Stimulated activated CD4-positive, alpha-beta T cell treated with anti-CD3 and anti-CD28 coated beads, Interleukin-12 subunit alpha, Interleukin-12 subunit beta, amount 100 ng/mL, for 24 hours (primary cell): ENCODE results near the gene SOX9.

Experiments used
- DNase-seq, 2 experiments: peaks; one replicate each; pipeline ENCODE4 v3.0.0-alpha.2; 2020; ENCODE audit warnings: low read depth in 2 of 2

Gene SOX9

DNA sequence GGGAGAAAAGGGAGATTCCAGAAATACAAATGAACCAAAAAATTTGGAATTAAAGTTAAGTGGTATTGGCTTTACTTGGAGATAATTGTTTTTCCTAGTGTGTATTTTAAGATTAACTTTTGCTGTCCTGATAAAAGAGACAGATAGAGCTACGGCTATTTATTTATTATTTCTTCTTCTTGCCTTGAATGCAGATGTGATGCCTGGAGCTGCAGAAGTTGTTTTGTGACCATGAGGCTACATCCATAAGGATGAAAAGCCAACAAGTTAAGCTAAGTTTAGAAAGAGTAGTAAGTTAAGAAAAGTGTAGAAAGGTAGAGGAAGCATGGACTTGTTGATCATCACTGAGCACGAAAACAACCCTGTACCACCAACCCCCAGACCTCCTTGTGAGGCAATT lies 41.7 kb downstream of the SOX9 start:
- DNase-seq = no peak

DNA sequence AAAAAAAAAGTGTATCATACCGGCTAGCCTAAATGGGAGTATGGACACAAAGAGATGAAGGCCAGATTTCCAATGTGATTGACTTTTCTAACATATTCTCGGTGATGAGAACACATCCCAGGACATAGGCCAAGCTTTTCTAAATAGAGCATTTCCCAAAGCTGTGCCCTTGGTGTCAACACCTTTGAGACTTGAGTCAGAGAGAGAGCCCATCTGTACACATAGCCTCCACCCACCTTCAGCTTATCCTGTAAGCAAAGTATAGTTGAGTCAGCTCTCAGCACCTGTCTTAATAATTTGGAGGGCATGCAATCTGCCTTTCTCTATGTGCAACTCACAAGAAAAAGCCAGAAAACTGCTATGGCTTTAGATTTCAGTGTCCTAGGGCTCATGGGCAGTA lies 42.7 kb downstream of the SOX9 start:
- DNase-seq = no peak

DNA sequence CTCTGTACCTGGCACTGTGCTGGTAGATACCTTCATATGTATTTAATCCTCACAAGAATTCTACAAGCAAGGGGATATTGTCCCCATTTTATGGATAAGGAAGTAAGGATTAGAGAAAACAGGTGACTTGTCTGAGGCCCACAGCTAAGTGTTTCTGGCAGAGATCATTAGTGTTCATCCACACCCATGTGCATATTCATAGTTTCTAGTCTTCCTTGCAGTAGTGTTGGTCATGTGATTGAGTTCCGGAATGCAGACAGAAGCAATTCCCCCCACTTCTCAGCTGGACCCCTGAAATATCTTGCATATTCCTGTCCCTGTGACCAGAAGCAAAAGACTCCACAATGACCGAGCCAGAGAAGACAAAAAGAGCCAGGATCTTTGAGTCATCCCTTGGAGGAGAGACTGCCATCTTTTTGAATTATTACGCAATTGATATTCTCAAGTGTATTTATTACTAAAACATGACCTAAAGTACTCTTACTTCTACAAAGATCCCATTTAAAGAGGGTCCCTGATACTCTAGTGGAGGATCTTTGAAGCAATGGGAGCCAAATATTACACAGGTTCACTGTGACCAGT lies 43.4 kb downstream of the SOX9 start:
- DNase-seq = no peak

DNA sequence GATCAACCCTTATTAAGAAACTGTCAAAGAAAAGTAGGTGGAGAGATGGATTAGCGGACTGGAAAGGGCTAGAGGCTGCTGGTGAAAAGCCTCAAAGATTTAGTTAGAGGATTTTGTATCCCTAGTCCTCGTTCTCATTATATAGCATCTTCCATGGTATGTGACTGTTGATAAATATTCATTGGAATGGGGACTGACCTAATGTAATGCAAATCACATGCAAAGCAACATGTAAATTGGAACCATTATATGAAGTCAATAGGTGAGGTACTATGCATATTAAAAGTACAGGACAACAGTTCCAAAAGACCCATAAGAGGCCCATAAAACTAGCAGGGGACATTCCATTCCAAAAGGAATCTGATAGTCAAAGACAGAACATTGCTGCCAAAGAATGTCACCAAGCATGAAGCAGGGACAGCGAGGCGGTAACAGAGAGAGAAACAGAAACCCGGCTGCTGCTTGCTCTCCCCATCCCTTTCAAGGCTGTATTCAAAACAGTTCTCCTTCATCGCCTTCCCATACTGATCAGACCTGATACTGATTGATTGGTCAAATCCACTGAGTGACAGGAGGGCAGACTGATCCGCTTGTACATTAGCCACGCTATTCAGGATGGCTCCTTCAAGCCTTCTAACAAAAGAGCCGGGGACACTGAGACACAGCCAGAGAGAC lies 44.5 kb downstream of the SOX9 start:
- no peak for DNase-seq

DNA sequence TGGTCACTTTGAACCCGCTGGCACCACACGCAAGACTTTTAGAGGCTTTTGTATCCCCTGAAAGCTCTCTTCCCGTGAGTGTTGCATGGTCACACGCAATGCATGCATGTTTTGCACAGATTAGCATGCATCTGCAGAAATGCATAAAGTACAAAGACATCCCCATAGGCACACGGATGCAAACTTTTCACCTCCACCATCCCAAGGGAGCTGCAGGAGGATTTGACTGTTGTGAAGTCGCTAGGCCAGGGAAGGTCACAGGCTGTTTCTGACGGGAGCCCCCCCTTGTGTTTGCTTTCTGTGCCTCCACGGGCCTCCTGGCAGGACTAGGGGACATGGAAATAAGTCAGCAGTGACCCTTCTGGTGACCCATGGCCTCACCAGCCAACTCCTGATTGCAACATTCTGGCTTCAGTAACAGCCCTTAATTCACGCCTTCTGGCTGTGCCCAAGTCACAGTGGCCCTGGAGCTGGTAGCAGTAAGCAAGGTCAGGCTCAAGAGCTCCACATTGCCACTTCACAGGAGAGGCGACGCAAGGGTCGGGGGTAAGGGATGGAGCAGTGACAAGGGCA lies 45.1 kb downstream of the SOX9 start:
- no peak for DNase-seq

DNA sequence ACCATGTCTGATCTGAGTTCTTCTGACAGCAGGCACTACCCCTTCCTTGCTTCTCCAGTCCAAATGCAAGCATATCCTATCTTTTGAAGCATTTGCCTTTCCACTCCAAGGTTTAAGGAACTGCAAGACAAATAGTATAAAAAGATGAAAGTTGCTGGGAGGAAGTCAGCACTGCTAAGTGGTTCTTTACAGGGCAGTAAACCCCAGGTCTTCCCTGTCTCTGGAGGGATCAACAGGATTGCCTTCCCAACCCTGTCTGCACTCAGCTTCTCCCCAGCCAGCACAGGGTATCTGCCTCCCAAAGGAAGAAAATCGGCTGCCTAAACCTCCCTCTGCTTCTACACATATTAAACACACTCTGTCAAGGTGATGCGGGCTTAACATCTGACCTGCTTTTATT lies 46.8 kb downstream of the SOX9 start:
- DNase-seq = no peak

DNA sequence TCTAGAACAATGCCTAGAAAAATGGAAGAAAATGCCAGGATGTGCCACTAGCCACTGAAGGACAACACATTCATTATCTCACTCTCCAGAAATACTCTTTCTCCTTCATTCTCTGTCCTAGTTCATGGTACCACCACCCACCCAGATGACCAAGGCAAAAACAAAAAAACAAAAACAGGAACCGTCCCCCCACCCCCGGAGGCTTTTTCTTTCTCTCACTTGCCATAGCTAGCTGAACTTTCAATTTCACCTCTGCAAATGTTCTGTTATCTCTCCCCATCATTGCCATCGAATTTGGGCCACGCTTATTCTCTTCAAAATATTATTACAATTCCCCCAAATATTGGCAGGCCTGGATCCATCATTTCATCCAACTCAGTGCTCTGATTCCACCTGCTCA lies 49.0 kb downstream of the SOX9 start:
- DNase-seq = no peak

DNA sequence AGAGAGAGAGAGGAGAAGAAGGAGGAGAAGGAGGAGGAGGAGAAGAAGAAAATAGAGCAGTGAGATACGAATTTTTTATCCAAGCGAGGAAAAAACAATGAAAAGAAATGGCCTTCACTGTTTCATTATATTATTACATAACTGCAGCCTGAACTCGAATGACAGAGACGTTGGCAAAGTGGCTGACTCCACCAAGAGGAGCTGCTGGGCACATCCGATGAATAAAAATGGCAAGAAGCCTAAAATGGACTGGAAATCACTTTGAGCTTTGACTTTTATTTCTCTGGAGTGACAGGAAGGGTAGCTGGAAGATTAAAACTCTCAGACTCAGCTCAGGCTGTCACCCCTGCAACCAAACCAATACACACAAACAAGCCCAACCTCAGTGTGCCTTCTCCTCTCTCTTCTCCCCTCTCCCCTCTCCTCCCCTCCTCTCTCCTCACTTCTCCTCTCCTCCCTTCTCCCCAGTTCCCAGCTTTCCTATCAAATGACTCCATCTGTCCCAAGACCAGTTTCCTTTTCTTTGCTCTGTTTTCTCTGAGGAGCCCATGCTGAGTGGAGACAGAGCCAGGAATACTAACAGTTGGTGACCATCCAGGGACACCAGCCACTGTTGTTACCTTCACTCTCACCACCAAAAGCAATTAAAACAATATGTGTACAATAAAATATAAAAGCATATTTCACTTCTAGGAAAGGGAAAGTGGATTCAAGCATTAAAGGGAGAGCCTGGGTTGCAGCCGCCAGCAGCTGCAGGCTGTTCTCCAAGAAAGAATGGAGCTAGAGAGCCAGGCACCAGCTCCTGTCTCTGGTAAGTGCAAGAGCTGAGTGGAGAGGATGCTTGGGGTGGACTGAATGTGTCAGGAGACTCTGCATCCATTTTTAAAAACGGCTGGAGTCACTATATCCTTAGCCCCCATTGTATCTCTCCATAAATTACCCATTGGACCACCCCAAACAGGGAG lies 51.2 kb downstream of the SOX9 start:
- DNase-seq = no peak

DNA sequence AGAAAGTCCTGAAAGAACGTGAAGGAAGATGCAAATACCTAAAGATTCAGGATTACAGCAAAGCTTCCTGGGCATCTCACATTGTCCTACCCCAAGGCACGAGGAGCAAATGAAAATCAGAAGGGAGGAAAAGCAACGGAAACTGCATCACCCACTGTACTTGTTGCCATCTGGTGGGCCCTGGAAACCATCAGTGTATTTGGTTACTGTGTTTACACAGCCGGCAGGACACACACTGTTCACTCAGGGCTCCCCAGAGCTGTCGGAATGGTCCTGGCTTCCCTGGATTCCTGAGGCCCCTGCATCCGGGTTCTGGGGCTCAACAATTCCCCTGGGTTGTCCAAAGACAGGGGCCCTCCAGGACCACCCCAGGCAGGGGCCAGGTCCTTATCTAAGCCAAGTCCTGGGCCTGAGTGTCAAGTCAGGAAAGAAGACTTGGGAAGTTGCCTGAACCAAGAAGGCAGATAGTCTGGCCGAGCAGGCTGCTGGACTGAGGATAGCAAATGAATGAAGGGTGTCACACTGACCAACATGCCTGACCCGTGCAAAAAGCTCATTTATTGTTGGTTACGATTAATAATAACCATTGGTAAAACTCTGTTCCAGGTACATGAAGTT lies 52.8 kb downstream of the SOX9 start:
- DNase-seq = no peak

DNA sequence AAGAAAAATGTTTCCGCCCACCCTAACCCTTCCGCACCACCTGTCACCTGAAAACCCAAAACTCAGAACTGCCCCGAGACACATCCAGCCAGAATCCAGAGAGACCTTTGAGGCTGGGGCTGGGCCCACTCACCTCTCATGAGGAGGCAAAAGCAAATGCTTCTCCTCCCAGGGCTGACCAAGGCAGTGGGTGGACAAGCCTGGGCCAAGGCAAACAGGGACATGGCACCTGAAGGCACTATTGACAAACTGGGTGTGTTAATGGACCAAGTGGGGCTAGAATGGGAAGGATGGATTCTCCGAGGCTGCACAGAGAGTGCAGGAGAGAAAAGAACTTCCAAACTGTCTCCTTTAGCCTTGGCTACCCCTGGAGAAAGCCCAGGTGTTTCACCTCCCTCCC lies 54.4 kb downstream of the SOX9 start:
- DNase-seq = no peak
